H1 (cell line): Measurements from ENCODE around the gene HDAC8.

Experiments
- EZH2 ChIP-seq: fragments of 200-600 bp; sonication (generic); IDR thresholded peaks from 2 replicates; pipeline ENCODE4 v1.7.1; 2012; ENCODE audit warnings: low read depth, mild to moderate bottlenecking, moderate library complexity, low read length, inconsistent platforms; ENCODE audit not compliant: severe bottlenecking
- HDAC6 ChIP-seq: IDR thresholded peaks from one replicate; pipeline ENCODE4 v1.7.1; 2012; ENCODE audit warnings: low read depth, mild to moderate bottlenecking, inconsistent platforms, low read length, moderate library complexity
- RAD21 ChIP-seq, 2 experiments: IDR thresholded peaks in 1 of 2; conservative IDR thresholded peaks in 1 of 2; 2 replicates each; pipeline ENCODE4 v1.6.1; 2011; ENCODE audit warnings: low read depth in 2 of 2, low read length in 2 of 2, improper control_type of control experiment in 1 of 2, inconsistent platforms in 1 of 2, mild to moderate bottlenecking in 1 of 2, moderate library complexity in 1 of 2

DNA sequence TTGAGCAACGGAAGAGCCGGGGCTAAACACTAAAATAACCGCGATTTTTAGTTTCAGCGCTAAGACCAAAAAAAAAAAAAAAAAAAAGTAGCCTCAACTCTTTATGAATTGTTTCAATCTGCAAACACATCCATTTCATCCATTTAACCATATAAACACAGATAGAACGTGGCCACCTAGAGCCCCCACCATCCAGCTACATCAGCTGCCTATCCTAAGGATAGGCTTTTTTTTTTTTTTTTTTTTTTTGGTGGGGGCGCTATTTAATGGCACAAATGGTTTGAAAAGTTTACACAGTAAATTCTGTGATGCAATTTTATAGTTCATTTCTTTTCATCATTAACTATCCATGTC, 492 bp upstream of the HDAC8 start:
- TF ChIP-seq EZH2 (no peak), RAD21 (IDR thresholded peaks at IDR 0.05 in 1 of 2, conservative IDR thresholded peaks at IDR 0.05 in 1 of 2; ENCODE audit: low read depth in 2 of 2, low read length in 2 of 2) (no peak), HDAC6 (no peak)
